Choroid plexus epithelial cell (primary cell): ENCODE results near the gene CS.
A peak's percentile ranks its signal among the peaks of the same experiment; 100 is the strongest.
"Not testable (repeated sequence)": the region's sequence is repeated elsewhere in the genome, so short reads cannot be mapped to it uniquely, and the experiment has no call there.

ENCODE experiments used
- DNase-seq: peaks from one replicate; pipeline ENCODE4 v3.0.0-alpha.2; 2010; ENCODE audit warnings: low read depth
- H3K4me3 ChIP-seq: 2 replicates; pipeline ENCODE4 v1.5.1; 2011; ENCODE audit warnings: low read depth, mild to moderate bottlenecking, control low read depth, low read length, moderate library complexity
- TF ChIP-seq, protein P1 (sequence below): conservative IDR thresholded peaks from 2 replicates; pipeline ENCODE4 v1.5.1; 2011; ENCODE audit warnings: low read depth, mild to moderate bottlenecking, control low read depth, inconsistent platforms, low read length, moderate library complexity

The CS gene

DNA sequence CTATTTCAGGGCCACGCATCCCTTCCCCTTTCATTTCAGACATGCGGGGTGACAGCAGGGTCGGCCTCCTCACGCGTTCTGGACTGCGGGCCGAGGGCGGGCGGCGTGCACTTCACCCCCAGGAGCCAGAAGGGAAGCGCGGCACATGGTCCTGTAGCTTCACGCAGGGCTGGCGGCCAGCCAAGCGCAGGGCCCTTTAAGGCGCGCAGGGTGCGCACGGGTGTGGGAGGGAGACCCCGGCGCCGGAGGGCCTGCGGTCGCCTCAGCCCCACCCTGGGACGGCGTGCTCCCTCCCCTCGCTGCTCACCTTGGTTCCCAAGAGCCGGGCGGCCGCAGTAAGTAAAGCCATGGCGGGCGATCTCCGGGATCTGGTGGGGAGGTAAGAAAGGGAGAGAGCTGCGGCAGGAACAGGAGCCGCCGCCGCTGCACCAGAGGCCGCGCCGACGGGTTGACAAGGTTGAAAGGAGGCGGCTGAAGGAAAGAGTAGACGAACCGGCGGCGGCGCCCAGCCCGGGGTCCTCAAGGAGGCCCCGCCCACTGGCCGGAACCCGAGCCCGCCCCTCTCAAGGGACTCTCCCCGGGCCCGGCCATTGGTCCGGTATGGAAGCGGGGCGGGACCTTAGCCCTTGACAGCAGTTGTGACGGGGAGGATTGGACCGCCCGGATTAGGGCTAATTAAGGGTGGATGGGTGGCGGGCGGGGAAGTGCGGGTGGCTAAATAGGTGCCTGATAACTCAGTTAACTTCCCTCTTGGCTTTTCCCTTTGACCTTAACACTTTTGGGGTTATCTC, at the start of gene CS:
CS (minus strand) TSS at position 478 of the 791 bp plus-strand sequence; CDS start at position 349, 129 bp downstream.
- H3K4me3 ChIP-seq, result peak within 1 kb of the TSS; percentile 90
- peak; percentile 99 for DNase-seq
- TF ChIP-seq, protein P1, sequence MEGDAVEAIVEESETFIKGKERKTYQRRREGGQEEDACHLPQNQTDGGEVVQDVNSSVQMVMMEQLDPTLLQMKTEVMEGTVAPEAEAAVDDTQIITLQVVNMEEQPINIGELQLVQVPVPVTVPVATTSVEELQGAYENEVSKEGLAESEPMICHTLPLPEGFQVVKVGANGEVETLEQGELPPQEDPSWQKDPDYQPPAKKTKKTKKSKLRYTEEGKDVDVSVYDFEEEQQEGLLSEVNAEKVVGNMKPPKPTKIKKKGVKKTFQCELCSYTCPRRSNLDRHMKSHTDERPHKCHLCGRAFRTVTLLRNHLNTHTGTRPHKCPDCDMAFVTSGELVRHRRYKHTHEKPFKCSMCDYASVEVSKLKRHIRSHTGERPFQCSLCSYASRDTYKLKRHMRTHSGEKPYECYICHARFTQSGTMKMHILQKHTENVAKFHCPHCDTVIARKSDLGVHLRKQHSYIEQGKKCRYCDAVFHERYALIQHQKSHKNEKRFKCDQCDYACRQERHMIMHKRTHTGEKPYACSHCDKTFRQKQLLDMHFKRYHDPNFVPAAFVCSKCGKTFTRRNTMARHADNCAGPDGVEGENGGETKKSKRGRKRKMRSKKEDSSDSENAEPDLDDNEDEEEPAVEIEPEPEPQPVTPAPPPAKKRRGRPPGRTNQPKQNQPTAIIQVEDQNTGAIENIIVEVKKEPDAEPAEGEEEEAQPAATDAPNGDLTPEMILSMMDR, result no peak

DNA sequence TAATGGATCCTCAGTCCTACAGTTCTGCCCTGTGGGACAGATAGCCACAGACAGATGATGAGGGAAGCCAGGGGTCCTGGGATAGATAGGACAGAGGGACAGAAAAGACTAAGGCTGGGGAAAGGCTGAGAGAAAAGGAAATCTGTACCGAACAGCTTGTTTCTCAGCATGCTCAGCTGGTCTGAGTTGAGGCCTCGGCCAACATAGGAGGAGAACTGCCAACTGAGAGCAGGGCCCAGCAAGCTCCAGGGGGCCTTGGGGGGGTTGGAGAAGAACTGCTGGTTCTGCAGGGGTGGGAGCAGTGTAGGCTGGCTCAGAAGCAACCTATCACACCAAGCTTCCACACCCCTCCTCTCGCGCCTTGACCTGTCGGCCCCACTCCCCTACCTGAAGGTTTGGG, 48.6 kb upstream of the CS start:
- TF ChIP-seq, protein P1, result no peak
- no peak overlapping the region for H3K4me3 ChIP-seq
- no peak for DNase-seq

DNA sequence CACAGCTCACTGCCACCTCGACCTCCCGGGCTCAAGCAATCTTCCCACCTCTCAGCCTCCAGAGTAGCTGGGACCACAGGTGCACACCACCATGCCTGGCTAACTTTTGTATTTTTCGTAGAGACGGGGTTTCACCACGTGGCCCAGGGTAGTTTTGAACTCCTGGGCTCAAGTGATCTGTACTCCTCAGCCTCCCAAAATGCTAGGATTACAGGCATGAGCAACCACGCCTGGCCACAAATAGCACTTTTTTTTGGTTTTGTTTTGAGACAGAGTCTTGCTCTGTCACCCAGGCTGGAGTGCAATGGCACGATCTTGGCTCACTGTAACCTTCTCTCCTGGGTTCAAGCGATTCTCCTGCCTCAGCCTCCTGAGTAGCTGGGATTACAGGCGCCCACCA, 47.1 kb upstream of the CS start:
- not testable (repeated sequence) for H3K4me3 ChIP-seq, DNase-seq

DNA sequence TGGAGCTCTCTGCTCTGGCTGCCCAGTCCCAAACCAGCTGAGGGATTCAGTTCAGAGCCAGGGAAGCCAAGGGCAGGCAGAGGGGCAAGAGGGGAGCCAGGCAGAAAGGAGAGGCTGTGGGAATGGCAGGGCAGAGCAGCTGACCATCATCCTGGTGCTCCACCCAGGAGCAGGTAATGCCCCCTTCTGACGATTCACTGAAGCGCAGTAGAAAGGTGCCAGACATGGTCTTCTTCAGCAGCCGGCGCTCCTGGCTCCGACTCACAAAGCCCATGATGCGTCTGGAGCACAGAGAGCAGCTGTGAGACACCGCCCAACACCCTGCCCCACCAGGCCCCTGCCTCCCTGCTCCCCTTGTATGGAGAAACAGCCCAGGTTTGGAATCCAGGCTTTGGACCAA, 46.5 kb upstream of the CS start:
- no peak for DNase-seq
- H3K4me3 ChIP-seq, result no peak overlapping the region
- TF ChIP-seq, protein P1, result peak; percentile 24

DNA sequence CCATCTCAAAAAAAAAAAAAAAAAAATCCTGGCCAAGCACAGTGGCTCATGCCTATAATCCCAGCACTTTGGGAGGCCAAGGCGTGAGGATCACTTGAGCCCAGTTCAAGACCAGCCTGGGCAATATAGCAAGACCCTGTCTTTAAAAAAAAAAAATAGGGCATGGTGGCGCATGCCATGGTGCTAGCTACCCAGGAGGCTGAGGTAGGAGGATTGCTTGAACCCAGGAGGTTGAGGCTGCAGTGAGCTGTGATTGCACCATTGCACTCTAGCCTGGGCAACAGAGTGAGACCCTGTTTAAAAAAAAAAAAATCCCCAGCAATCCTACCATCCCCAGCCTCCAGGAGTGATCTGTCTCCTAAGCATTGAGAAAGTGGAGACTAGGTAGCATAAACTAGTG, 42.2 kb upstream of the CS start:
- DNase-seq, H3K4me3 ChIP-seq: not testable (repeated sequence)

DNA sequence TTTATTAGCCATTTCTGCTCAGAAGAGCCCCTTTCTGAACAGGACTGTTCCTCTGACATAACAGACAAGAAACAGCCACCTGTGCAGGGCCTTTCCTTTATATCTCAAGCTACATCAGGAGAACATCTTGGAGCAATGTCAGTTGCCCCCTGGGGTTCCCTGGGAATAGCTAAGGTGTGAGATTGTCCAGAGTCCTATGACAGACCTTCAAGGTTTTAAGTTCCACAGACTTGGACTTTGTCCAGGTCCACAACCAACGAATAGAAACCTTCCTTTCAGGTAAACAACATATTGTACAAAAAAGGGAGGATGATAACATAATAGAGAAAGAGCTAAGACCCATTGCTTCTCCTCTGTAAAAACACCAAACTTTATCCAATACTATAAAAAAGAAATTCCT, 41.5 kb upstream of the CS start:
- DNase-seq, result no peak
- TF ChIP-seq, protein P1, result no peak
- no peak overlapping the region for H3K4me3 ChIP-seq

DNA sequence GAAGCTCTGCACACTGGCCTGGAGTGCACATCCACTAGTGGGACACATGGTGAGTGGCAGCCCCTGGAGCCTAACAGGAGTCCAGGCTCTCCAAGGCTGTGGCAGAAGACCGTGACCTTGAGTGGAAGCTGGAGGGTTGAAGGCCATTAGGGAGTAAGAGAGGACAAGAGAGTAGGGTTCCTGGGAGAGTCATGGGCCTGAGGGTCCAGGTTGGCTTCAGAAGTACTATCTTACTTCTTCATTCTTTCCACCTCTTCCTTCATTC, 39.0 kb upstream of the CS start:
- no peak for DNase-seq
- no peak overlapping the region for H3K4me3 ChIP-seq
- TF ChIP-seq, protein P1, result no peak

DNA sequence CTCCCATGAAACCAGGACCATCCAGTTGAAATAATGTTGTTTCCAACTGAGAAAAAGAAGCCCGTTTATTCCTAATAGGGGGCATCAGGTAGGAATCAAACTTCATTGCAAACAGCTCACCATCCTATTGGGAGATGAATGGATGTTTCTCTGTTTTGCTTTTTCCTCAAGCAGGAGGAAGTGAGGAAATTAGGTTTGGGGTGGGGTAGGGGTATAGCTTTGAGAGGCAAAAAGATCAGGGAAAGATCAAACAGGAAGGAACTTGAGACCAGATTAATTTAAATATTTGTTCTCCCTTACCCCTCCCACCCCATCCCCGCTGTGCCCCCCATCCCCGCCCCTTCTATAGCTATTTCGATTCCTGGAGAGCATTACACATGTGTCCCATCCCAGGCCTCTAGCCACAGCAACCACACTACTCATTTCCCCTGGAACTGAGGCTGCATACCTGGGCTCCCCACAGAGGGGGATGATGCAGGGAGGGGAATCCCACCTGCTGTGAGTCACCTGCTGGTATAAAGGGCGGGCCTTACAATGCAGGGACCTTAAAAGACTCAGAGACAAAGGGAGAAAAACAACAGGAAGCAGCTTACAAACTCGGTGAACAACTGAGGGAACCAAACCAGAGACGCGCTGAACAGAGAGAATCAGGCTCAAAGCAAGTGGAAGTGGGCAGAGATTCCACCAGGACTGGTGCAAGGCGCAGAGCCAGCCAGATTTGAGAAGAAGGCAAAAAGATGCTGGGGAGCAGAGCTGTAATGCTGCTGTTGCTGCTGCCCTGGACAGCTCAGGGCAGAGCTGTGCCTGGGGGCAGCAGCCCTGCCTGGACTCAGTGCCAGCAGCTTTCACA, 38.4 kb upstream of the CS start, which contains the start of gene IL23A:
IL23A (plus strand) TSS at position 577 of the 850 bp plus-strand sequence; CDS start at position 738, 161 bp downstream.
- DNase-seq, result peak; percentile 51
- TF ChIP-seq, protein P1, result no peak
- H3K4me3 ChIP-seq, result no peak within 1 kb of the TSS
